ENCODE results near the gene RNF208.
A peak's percentile ranks its signal among the peaks of the same experiment; 100 is the strongest.

The RNF208 gene

GRCh38 chr9:137189297-137190295, 32.4 kb downstream of the RNF208 start:
- no peak for DNase-seq

- peak; percentile 93 to 98 (median 97) for DNase-seq
Measured at GRCh38 chr9:137188490-137189296, 33.3 kb downstream of the RNF208 start, which contains the start of the genes ANAPC2 and SSNA1. Gene ANAPC2, minus strand, starts transcription at chr9:137188560. Its CDS starts 28 bp downstream, at chr9:137188532. Gene SSNA1, plus strand, starts transcription at chr9:137188676. Its CDS starts 51 bp downstream, at chr9:137188727.

GRCh38 chr9:137188086-137188489, 34.0 kb downstream of the RNF208 start:
- no peak for DNase-seq

GRCh38 chr9:137187386-137187785, 34.7 kb downstream of the RNF208 start:
- DNase-seq: no peak

GRCh38 chr9:137186385-137186784, 35.7 kb downstream of the RNF208 start:
- no peak for DNase-seq

- no peak for DNase-seq
Measured at GRCh38 chr9:137185921-137186320, 36.1 kb downstream of the RNF208 start.

- no peak for DNase-seq
Measured at GRCh38 chr9:137184881-137185660, 37.0 kb downstream of the RNF208 start.

GRCh38 chr9:137183980-137184595, 38.0 kb downstream of the RNF208 start:
- DNase-seq: no peak

GRCh38 chr9:137182836-137183235, 39.2 kb downstream of the RNF208 start:
- DNase-seq: no peak

GRCh38 chr9:137181680-137182079, 40.4 kb downstream of the RNF208 start:
- DNase-seq: no peak

- DNase-seq: no peak
Measured at GRCh38 chr9:137180491-137180890, 41.5 kb downstream of the RNF208 start.

GRCh38 chr9:137179761-137180160, 42.3 kb downstream of the RNF208 start:
- no peak for DNase-seq

- DNase-seq: no peak
Measured at GRCh38 chr9:137178939-137179630, 43.0 kb downstream of the RNF208 start.

GRCh38 chr9:137178201-137178938, 43.7 kb downstream of the RNF208 start:
- DNase-seq: no peak

GRCh38 chr9:137176302-137177182, 45.5 kb downstream of the RNF208 start:
- peak in 1 of 3 experiments; percentile 31 for DNase-seq

- peak in 1 of 3 experiments; percentile 51 for DNase-seq
Measured at GRCh38 chr9:137175345-137175961, 46.6 kb downstream of the RNF208 start.

GRCh38 chr9:137174722-137175293, 47.2 kb downstream of the RNF208 start:
- DNase-seq: peak in 2 of 3 experiments; percentile 79 to 82

GRCh38 chr9:137173796-137174664, 48.0 kb downstream of the RNF208 start:
- no peak for DNase-seq
